HepG2 (cell line): Measurements from ENCODE around the gene RAB11FIP5. TPM values are rescaled to one million over a fixed set of nuclear protein-coding genes. Genes with fewer than 3 reads are reported as not detected.

Experiments used
- DMTF1 ChIP-seq: sonication (generic); formaldehyde crosslinking; IDR thresholded peaks from 2 replicates; pipeline ENCODE4 v1.4.0; 2020; ENCODE audit warnings: mild to moderate bottlenecking, missing genetic modification reagents
- DZIP1 ChIP-seq: sonication (generic); formaldehyde crosslinking; IDR thresholded peaks from 2 replicates; pipeline ENCODE4 v1.5.0; 2020; ENCODE audit warnings: mild to moderate bottlenecking, missing genetic modification reagents
- ETV6 ChIP-seq: sonication (generic); formaldehyde crosslinking; conservative IDR thresholded peaks from 2 replicates; pipeline ENCODE4 v1.4.0; 2020; ENCODE audit warnings: missing genetic modification reagents
- FOXJ3 ChIP-seq: sonication (generic); formaldehyde crosslinking; IDR thresholded peaks from 2 replicates; pipeline ENCODE4 v1.4.0; 2020; ENCODE audit warnings: missing genetic modification reagents, mild to moderate bottlenecking, borderline replicate concordance
- GZF1 ChIP-seq: sonication (generic); formaldehyde crosslinking; IDR thresholded peaks from 2 replicates; pipeline ENCODE4 v1.5.1; 2020; ENCODE audit warnings: mild to moderate bottlenecking, missing genetic modification reagents
- HMG20B ChIP-seq: conservative IDR thresholded peaks from 2 replicates; pipeline ENCODE4 v1.6.1; 2016; ENCODE audit warnings: missing genetic modification reagents, missing compliant biosample characterization
- NCOR1 ChIP-seq: fragments of 200-600 bp; sonication (generic); IDR thresholded peaks from 2 replicates; pipeline ENCODE4 v1.7.0; 2017; ENCODE audit warnings: antibody characterized with exemption, low read length, borderline replicate concordance
- PBX2 ChIP-seq: IDR thresholded peaks from 2 replicates; pipeline ENCODE4 v1.6.1; 2016; ENCODE audit warnings: control low read depth
- RAD51 ChIP-seq: fragments of 450-650 bp; IDR thresholded peaks from 2 replicates; pipeline ENCODE4 v1.6.1; 2016; ENCODE audit warnings: borderline replicate concordance
- RNF2 ChIP-seq: fragments of 450-650 bp; conservative IDR thresholded peaks from 2 replicates; pipeline ENCODE4 v1.6.1; 2016; ENCODE audit warnings: low read depth
- SNAPC2 ChIP-seq: sonication (generic); formaldehyde crosslinking; IDR thresholded peaks from 2 replicates; pipeline ENCODE4 v1.8.1; 2022; ENCODE audit warnings: mild to moderate bottlenecking, missing genetic modification reagents
- SRY ChIP-seq: sonication (generic); formaldehyde crosslinking; IDR thresholded peaks from 2 replicates; pipeline ENCODE4 v1.8.0; 2022; ENCODE audit warnings: mild to moderate bottlenecking, missing genetic modification reagents
- ZBTB20 ChIP-seq: sonication (generic); formaldehyde crosslinking; IDR thresholded peaks from 2 replicates; pipeline ENCODE4 v1.8.1; 2023; ENCODE audit warnings: missing genetic modification reagents, low read depth, mild to moderate bottlenecking, borderline replicate concordance
- ZBTB25 ChIP-seq: IDR thresholded peaks from 2 replicates; pipeline ENCODE4 v1.6.1; 2018; ENCODE audit warnings: missing genetic modification reagents
- ZMAT5 ChIP-seq: sonication (generic); formaldehyde crosslinking; IDR thresholded peaks from 2 replicates; pipeline ENCODE4 v1.5.0; 2020; ENCODE audit warnings: mild to moderate bottlenecking, low read depth, missing genetic modification reagents, borderline replicate concordance
- ZNF275 ChIP-seq: sonication (generic); formaldehyde crosslinking; IDR thresholded peaks from 2 replicates; pipeline ENCODE4 v1.8.0; 2022; ENCODE audit warnings: missing genetic modification reagents, mild to moderate bottlenecking, inconsistent platforms, borderline replicate concordance
- ZNF350 ChIP-seq: sonication (generic); formaldehyde crosslinking; IDR thresholded peaks from 2 replicates; pipeline ENCODE4 v1.4.0; 2020; ENCODE audit warnings: mild to moderate bottlenecking, low read depth, missing genetic modification reagents, borderline replicate concordance
- ZNF616 ChIP-seq: sonication (generic); formaldehyde crosslinking; IDR thresholded peaks from 2 replicates; pipeline ENCODE4 v1.5.0; 2020; ENCODE audit warnings: low read depth, mild to moderate bottlenecking, missing genetic modification reagents
- ZNF772 ChIP-seq: sonication (generic); formaldehyde crosslinking; IDR thresholded peaks from 2 replicates; pipeline ENCODE4 v1.5.0; 2020; ENCODE audit warnings: mild to moderate bottlenecking, missing genetic modification reagents
- polyA plus RNA-seq, 8 experiments: library from polyadenylated mRNA; depleted of rRNA in 3 of 8; stranded (reverse) in 7 of 8; unstranded in 1 of 8; fragments of >200 nt; fragmentation: Illumina TruSeq in 4 of 8; extraction: Trizol in 4 of 8; gene quantifications; 2 replicates each; pipeline versions ENCODE4 v1.2.1 to v1.2.3, GENCODE V29; 2011 to 2016; ENCODE audit warnings: low read depth in 4 of 8, missing spikeins in 1 of 8, mixed read lengths in 1 of 8; ENCODE audit not compliant: insufficient read depth in 1 of 8
- total RNA-seq, 5 experiments: library from RNA; depleted of rRNA; stranded (reverse); fragments of >200 nt; fragmentation: Illumina TruSeq; extraction: Trizol; gene quantifications; 2 replicates each; pipeline ENCODE4 v1.2.3, GENCODE V29; 2016; ENCODE audit warnings: low read depth in 1 of 5

Gene RAB11FIP5
- total and polyA plus RNA-seq, 2 of the 13 experiments (the other 11 are each of a cell fraction or from before 2014, with no cell fraction given), result 9.4 to 22.9 TPM

GRCh38 chr2:73071360-73072128 is 41.2 kb downstream of the RAB11FIP5 start, which contains the start of gene SFXN5 (continued):
- peak; percentile 99 for TF ChIP-seq PBX2 (CRISPR knock-in tag)
- no peak for TF ChIP-seq ZNF616 (CRISPR knock-in tag)
- peak; percentile 88 for TF ChIP-seq ZNF772
- TF ChIP-seq ZBTB25 (CRISPR knock-in tag), result no peak; the same call in 1 of the 2 replicates
- TF ChIP-seq ETV6 (CRISPR knock-in tag), result no peak; the same call in 1 of the 2 replicates
- peak; percentile 24; the same call in 1 of the 2 replicates for TF ChIP-seq ZBTB20 (CRISPR knock-in tag)
- TF ChIP-seq RAD51, result no peak
- peak; percentile 66 for TF ChIP-seq FOXJ3 (CRISPR knock-in tag)
- TF ChIP-seq SNAPC2 (CRISPR knock-in tag), result peak; percentile 55; the same call in 1 of the 2 replicates
- peak; percentile 44; the same call in 1 of the 2 replicates for TF ChIP-seq NCOR1
- TF ChIP-seq ZNF275 (CRISPR knock-in tag), result peak; percentile 82; the same call in 1 of the 2 replicates
- TF ChIP-seq ZMAT5 (CRISPR knock-in tag), result no peak
- TF ChIP-seq RNF2, result no peak
- peak; percentile 92; the same call in 1 of the 2 replicates for TF ChIP-seq ZNF350 (CRISPR knock-in tag)
- TF ChIP-seq GZF1 (CRISPR knock-in tag), result peak; percentile 87; the same call in 1 of the 2 replicates
- no peak for TF ChIP-seq DMTF1 (CRISPR knock-in tag)
- peak; percentile 58; the same call in 1 of the 2 replicates for TF ChIP-seq DZIP1
- 0 out of 2 replicates have a peak, but pooled peaks have one; percentile 28 for TF ChIP-seq HMG20B (CRISPR knock-in tag)
- peak; percentile 74; the same call in 1 of the 2 replicates for TF ChIP-seq SRY (CRISPR knock-in tag)
